ENCODE data around the gene VPS9D1.

Gene VPS9D1

GRCh38 chr16:89732142-89732917 is 11.6 kb upstream of the VPS9D1 start:
- DNase-seq, result no peak

DNA sequence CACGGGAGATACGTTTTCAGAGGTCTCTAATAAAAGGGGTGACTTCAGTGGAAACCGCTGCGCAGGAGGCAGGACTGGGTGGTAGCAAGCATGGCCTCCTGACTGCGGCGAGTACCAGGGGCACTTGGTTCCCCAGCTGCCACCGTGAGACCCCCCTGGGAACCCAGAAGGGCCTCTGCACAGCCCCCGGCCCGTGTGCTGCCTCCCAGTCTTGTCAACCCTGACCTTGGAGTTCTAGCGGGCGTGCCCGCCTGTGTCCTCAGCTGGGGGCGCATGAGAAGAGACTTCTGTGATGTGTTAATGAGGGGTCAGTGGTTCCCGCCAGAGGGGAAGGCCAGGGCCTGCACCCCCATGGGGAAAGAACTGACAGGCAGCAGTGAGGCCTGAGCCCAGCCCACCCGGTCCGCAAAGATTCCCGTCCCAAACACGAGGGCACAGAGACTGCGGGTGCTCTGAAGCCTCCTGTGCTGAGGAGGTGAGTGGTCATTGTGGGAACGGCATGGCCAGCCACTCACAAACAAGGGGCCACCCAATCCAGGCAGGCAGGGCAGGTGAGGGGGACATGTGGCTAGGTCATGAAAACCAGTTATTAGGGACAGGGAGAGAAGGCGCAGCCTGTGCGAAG is 10.0 kb upstream of the VPS9D1 start:
- DNase-seq, result no peak

GRCh38 chr16:89729863-89730593 is 9.3 kb upstream of the VPS9D1 start:
- DNase-seq, result no peak

- DNase-seq, result no peak
Measured at GRCh38 chr16:89729293-89729692, 8.6 kb upstream of the VPS9D1 start.

GRCh38 chr16:89727406-89728120 is 6.9 kb upstream of the VPS9D1 start:
- DNase-seq, result no peak

GRCh38 chr16:89723279-89724250 is 2.9 kb upstream of the VPS9D1 start:
- peak; percentile 41 to 97 (median 76) for DNase-seq

DNA sequence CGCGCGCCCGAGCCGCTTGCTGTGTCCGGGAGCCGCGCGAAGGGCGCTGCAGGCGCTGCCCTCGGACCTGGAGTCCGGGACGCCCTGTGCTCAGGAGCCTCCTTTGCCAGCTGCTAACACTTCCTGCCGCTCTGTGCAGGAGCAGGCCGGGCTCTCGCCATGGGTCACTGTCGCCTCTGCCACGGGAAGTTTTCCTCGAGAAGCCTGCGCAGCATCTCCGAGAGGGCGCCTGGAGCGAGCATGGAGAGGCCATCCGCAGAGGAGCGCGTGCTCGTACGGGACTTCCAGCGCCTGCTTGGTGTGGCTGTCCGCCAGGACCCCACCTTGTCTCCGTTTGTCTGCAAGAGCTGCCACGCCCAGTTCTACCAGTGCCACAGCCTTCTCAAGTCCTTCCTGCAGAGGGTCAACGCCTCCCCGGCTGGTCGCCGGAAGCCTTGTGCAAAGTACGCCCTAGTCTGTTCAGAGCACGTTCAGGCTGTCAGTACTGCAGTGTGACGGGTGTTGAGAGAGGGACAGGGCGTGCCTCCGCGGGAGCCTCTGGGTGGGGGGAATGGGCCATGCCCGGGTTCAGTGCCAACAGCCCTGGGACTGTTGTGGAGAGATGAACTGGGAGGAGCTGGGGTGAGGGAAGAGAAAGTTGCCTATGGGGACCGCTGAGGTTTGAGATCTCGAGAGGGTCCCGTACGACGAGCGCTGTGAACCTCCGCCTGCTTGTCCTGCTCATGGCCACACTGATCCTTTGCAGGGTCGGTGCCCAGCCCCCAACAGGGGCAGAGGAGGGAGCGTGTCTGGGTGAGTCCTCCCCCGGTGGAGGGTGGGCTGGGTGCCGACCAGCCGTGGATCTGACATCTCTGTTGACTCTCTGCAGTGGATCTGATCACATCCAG is 1.9 kb upstream of the VPS9D1 start:
- DNase-seq, result peak; percentile 31 to 92 (median 46)

GRCh38 chr16:89721546-89722391 is 1.1 kb upstream of the VPS9D1 start:
- DNase-seq, result peak; percentile 73 to 93 (median 88)

DNA sequence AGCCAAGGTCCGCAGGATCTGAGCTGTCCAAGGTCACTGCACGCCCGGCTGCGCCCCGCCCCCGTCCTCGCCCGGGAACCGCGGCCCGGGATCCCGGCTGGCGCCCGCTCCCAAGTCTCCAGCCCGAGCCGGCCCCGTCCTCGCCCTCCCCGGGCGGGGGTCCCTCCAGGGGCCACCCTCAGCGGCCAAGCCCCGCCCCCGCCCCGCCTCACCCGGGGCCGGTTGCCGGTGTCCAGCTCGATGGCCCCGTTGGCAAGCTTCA is 216 bp downstream of the VPS9D1 start:
- DNase-seq, result no peak

GRCh38 chr16:89717688-89718505 is 2.8 kb downstream of the VPS9D1 start:
- no peak for DNase-seq

- DNase-seq, result no peak
Measured at GRCh38 chr16:89716916-89717687, 3.6 kb downstream of the VPS9D1 start.

GRCh38 chr16:89716493-89716892 is 4.2 kb downstream of the VPS9D1 start:
- no peak for DNase-seq

- DNase-seq, result no peak
Measured at GRCh38 chr16:89712274-89712781, 8.4 kb downstream of the VPS9D1 start.

- DNase-seq, result peak; percentile 45 to 72 (median 58)
Measured at GRCh38 chr16:89711601-89712273, 9.0 kb downstream of the VPS9D1 start.

DNA sequence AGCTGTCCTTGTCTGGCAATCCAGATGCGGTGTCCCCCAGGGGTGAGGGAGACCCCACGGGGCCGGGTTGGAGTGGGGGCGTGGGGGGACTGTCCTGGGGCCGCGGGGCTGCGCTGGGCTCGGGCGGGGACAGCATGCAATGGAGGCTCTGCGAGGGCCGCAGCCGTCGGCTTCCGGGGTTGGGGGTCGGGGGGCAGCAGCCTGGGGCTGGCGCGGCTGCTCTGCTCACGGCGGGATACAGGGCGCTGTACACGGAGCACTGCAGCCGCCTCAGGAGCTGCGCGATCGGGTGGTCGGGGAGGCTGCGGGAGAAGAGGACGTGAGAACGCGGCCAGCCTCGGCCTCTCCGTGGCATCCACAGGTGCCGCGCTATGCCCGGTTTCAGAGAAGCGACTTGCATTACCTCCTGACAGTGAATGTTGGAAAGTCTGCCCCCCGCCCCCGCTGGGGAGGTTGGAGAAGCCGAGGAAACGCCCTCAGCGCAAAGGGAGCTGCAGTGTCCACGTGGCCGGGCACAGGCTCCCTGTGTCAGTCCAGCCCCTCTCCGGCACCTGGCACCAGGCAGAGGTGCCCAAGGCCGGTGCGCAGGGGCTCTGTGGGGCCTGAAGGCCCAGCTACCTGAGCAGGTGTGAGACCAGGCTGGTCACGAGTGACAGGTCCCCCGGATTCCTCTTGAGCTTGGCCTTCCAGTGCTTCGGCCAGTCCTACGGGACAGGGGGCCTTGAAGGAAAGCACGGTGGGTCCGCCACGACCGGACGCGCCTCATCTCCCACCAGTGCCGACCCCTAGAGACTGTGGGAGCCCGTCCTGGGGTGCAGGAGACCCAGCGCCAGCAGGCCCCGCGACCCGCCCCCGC is 9.8 kb downstream of the VPS9D1 start:
- no peak for DNase-seq

DNA sequence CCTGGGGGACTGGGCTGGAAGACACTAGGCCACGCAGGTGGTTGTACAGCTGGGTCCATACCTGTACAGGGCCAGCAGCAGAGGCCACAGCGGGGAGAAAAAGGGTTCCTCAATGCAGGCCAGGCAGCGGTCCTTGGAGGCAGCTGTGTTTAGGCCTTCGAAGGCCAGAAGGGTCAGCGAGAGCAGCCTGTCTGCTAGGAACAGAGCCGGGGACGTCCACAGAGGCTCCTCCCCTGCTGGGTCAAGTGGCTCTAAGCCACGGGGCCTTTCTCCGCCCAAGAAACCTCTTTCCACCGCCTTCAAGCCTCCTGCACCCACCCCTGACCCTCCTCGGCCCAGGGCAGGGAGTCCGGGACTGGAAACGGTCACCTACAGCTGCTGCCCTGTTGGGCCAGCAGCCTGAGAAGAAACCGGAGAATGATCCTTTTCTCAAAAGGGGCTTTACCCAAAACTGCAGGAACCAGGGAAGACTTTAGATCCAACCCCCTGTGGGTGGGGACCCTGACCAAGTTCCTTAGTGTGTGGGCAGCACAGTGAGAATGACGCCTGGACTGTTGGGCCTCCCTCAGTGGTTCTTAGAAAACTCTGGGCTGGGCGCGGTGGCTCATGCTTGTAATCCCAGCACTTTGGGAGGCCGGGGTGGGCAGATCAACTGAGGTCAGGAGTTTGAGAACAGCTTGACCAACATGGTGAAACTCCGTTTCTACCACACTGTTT is 10.8 kb downstream of the VPS9D1 start:
- no peak for DNase-seq
